HEK293 (cell line): ENCODE data around the gene RHOBTB3.

Source experiments
- CTCF ChIP-seq: fragments of 450-650 bp; formaldehyde crosslinking; IDR thresholded peaks from 2 replicates; pipeline ENCODE4 v1.5.1; 2016; ENCODE audit warnings: missing biosample characterization, missing genetic modification characterization
- EGR2 ChIP-seq: fragments of 450-650 bp; formaldehyde crosslinking; IDR thresholded peaks from 2 replicates; pipeline ENCODE4 v1.5.1; 2016; ENCODE audit warnings: low read depth, missing biosample characterization, missing genetic modification characterization
- GLIS2 ChIP-seq: fragments of 450-650 bp; formaldehyde crosslinking; IDR thresholded peaks from 2 replicates; pipeline ENCODE4 v1.5.1; 2016; ENCODE audit warnings: missing biosample characterization, missing genetic modification characterization
- HOXC10 ChIP-seq: sonication (generic); formaldehyde crosslinking; IDR thresholded peaks from 2 replicates; pipeline ENCODE4 v1.8.1; 2023; ENCODE audit warnings: mild to moderate bottlenecking, missing genetic modification reagents
- KLF17 ChIP-seq: fragments of 450-650 bp; formaldehyde crosslinking; IDR thresholded peaks from 2 replicates; pipeline ENCODE4 v1.5.1; 2016; ENCODE audit warnings: missing biosample characterization, missing genetic modification characterization
- KLF7 ChIP-seq: fragments of 450-650 bp; formaldehyde crosslinking; IDR thresholded peaks from 2 replicates; pipeline ENCODE4 v1.5.1; 2016; ENCODE audit warnings: missing biosample characterization, missing genetic modification characterization, borderline replicate concordance
- KLF9 ChIP-seq: fragments of 450-650 bp; formaldehyde crosslinking; IDR thresholded peaks from 2 replicates; pipeline ENCODE4 v1.5.1; 2016; ENCODE audit warnings: missing biosample characterization, missing genetic modification characterization, low read depth
- MZF1 ChIP-seq: fragments of 450-650 bp; formaldehyde crosslinking; IDR thresholded peaks from 2 replicates; pipeline ENCODE4 v1.5.1; 2017; ENCODE audit warnings: missing biosample characterization, missing genetic modification characterization, borderline replicate concordance
- PRDM1 ChIP-seq: fragments of 450-650 bp; formaldehyde crosslinking; IDR thresholded peaks from 2 replicates; pipeline ENCODE4; 2016; ENCODE audit warnings: missing biosample characterization, missing genetic modification characterization
- PRDM4 ChIP-seq: fragments of 450-650 bp; formaldehyde crosslinking; IDR thresholded peaks from 2 replicates; pipeline ENCODE4 v1.5.1; 2017; ENCODE audit warnings: missing biosample characterization, missing genetic modification characterization
- SP7 ChIP-seq: fragments of 450-650 bp; formaldehyde crosslinking; IDR thresholded peaks from 2 replicates; pipeline ENCODE4 v1.5.1; 2016; ENCODE audit warnings: missing biosample characterization, missing genetic modification characterization
- ZNF112 ChIP-seq: fragments of 450-650 bp; formaldehyde crosslinking; IDR thresholded peaks from 2 replicates; pipeline ENCODE4 v1.5.0; 2017; ENCODE audit warnings: missing biosample characterization, missing genetic modification characterization
- ZNF133 ChIP-seq: fragments of 450-650 bp; formaldehyde crosslinking; IDR thresholded peaks from 2 replicates; pipeline ENCODE4 v1.5.1; 2016; ENCODE audit warnings: missing biosample characterization, missing genetic modification characterization
- ZNF140 ChIP-seq: fragments of 450-650 bp; formaldehyde crosslinking; IDR thresholded peaks from 2 replicates; pipeline ENCODE4 v1.5.1; 2016; ENCODE audit warnings: missing biosample characterization, missing genetic modification characterization
- ZNF266 ChIP-seq: fragments of 450-650 bp; formaldehyde crosslinking; IDR thresholded peaks from 2 replicates; pipeline ENCODE4 v1.5.1; 2016; ENCODE audit warnings: missing biosample characterization, missing genetic modification characterization, low read depth
- ZNF280D ChIP-seq: fragments of 450-650 bp; formaldehyde crosslinking; IDR thresholded peaks from 2 replicates; pipeline ENCODE4 v1.5.1; 2016; ENCODE audit warnings: missing biosample characterization, missing genetic modification characterization
- ZNF335 ChIP-seq: fragments of 450-650 bp; formaldehyde crosslinking; conservative IDR thresholded peaks from 2 replicates; pipeline ENCODE4 v1.5.1; 2016; ENCODE audit warnings: missing biosample characterization, missing genetic modification characterization
- ZNF366 ChIP-seq: fragments of 450-650 bp; formaldehyde crosslinking; conservative IDR thresholded peaks from 2 replicates; pipeline ENCODE4 v1.5.1; 2016; ENCODE audit warnings: missing biosample characterization, missing genetic modification characterization
- ZNF391 ChIP-seq: fragments of 450-650 bp; formaldehyde crosslinking; IDR thresholded peaks from 2 replicates; pipeline ENCODE4 v1.5.1; 2016; ENCODE audit warnings: low read depth, missing biosample characterization, missing genetic modification characterization, borderline replicate concordance
- ZNF416 ChIP-seq: fragments of 450-650 bp; formaldehyde crosslinking; IDR thresholded peaks from 2 replicates; pipeline ENCODE4 v1.5.1; 2016; ENCODE audit warnings: missing biosample characterization, missing genetic modification characterization
- ZNF473 ChIP-seq: fragments of 450-650 bp; formaldehyde crosslinking; IDR thresholded peaks from 2 replicates; pipeline ENCODE4 v1.5.1; 2017; ENCODE audit warnings: missing biosample characterization, missing genetic modification characterization
- ZNF529 ChIP-seq: fragments of 450-650 bp; formaldehyde crosslinking; IDR thresholded peaks from 2 replicates; pipeline ENCODE4 v1.5.1; 2017; ENCODE audit warnings: missing genetic modification characterization, missing biosample characterization; ENCODE audit not compliant: insufficient replicate concordance
- ZNF530 ChIP-seq: fragments of 450-650 bp; formaldehyde crosslinking; IDR thresholded peaks from 2 replicates; pipeline ENCODE4 v1.5.1; 2016; ENCODE audit warnings: low read depth, missing biosample characterization, missing genetic modification characterization
- ZNF558 ChIP-seq: fragments of 450-650 bp; formaldehyde crosslinking; IDR thresholded peaks from 2 replicates; pipeline ENCODE4 v1.5.1; 2016; ENCODE audit warnings: missing biosample characterization, missing genetic modification characterization
- ZNF561 ChIP-seq: fragments of 450-650 bp; IDR thresholded peaks from 2 replicates; pipeline ENCODE4 v1.5.1; 2018; ENCODE audit warnings: missing biosample characterization, missing genetic modification characterization, borderline replicate concordance
- ZNF580 ChIP-seq: fragments of 450-650 bp; formaldehyde crosslinking; IDR thresholded peaks from 2 replicates; pipeline ENCODE4 v1.5.1; 2016; ENCODE audit warnings: missing biosample characterization, missing genetic modification characterization
- ZNF626 ChIP-seq: fragments of 450-650 bp; sonication (Bioruptor Pico); formaldehyde crosslinking; IDR thresholded peaks from 2 replicates; pipeline ENCODE4 v1.5.1; 2018; ENCODE audit warnings: missing biosample characterization, missing genetic modification characterization, inconsistent platforms
- ZNF639 ChIP-seq: fragments of 450-650 bp; formaldehyde crosslinking; IDR thresholded peaks from 2 replicates; pipeline ENCODE4 v1.5.1; 2016; ENCODE audit warnings: missing biosample characterization, missing genetic modification characterization
- ZSCAN4 ChIP-seq: fragments of 450-650 bp; formaldehyde crosslinking; IDR thresholded peaks from 2 replicates; pipeline ENCODE4 v1.5.1; 2017; ENCODE audit warnings: missing biosample characterization, missing genetic modification characterization

RHOBTB3 gene

GRCh38 chr5:95709967-95710650, 21.0 kb upstream of the RHOBTB3 start (continued):
- TF ChIP-seq ZNF280D (no peak), ZNF133 (no peak), ZNF639 (tag by site-specific recombination) (no peak), MZF1 (tag by site-specific recombination) (no peak; the same call in 1 of the 2 replicates), EGR2 (tag by site-specific recombination) (no peak), ZNF530 (no peak), PRDM4 (tag by site-specific recombination) (no peak), ZNF416 (tag by site-specific recombination) (no peak), SP7 (tag by site-specific recombination) (peak; percentile 34), ZNF266 (tag by site-specific recombination) (no peak), HOXC10 (CRISPR knock-in tag) (no peak), ZSCAN4 (no peak), KLF9 (tag by site-specific recombination) (no peak), ZNF561 (tag by site-specific recombination) (peak; percentile 42; the same call in 1 of the 2 replicates), KLF7 (tag by site-specific recombination) (no peak), GLIS2 (tag by site-specific recombination) (no peak), ZNF473 (tag by site-specific recombination) (no peak), ZNF366 (tag by site-specific recombination) (no peak), ZNF112 (tag by site-specific recombination) (no peak), ZNF391 (no peak), ZNF140 (no peak), ZNF558 (tag by site-specific recombination) (no peak), CTCF (no peak), ZNF335 (tag by site-specific recombination) (no peak), ZNF580 (tag by site-specific recombination) (no peak), ZNF626 (tag by site-specific recombination) (no peak), KLF17 (tag by site-specific recombination) (no peak), ZNF529 (no peak), PRDM1 (tag by site-specific recombination) (no peak)
